Vagina (tissue), 2 donors: ENCODE data around the gene YWHAG.

Experiments used
- CTCF ChIP-seq, 3 experiments: fragments of 450-650 bp in 2 of 3; fragments of 200-600 bp in 1 of 3; sonication (generic) in 1 of 3; IDR thresholded peaks; one replicate each; pipeline ENCODE4 v1.5.1; 2017 to 2019; ENCODE audit warnings: antibody characterized with exemption in 3 of 3, mild to moderate bottlenecking in 2 of 3, moderate library complexity in 2 of 3
- POLR2A ChIP-seq, 2 donors: fragments of 450-650 bp; IDR thresholded peaks; one replicate each; pipeline ENCODE4 v1.6.1; 2017; ENCODE audit warnings: antibody characterized with exemption in 2 of 2, mild to moderate bottlenecking in 2 of 2, moderate library complexity in 2 of 2

DNA sequence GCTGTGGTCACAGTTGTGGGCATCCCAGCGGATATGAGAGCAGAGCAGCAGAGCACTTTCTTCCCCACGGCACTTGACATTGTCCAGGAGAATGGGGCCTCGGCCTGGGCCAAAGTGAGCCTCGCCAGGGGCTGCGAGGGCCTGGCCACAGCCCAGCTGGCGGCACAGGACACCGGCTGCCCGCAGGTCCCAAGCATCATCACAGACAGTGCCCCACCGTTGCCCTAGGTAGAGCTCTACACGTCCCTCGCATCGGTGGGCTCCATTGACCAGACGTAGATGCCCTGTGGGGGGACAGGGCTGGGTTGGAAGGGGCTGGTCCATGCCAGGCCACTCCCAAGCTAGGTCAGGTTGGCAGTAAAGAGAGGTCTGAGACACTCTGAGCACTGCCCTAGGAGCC lies 31.3 kb upstream of the YWHAG start:
- TF ChIP-seq CTCF (IDR thresholded peaks at IDR 0.05): no peak
- no peak for TF ChIP-seq POLR2A (IDR thresholded peaks at IDR 0.05)
